ENCODE measurements around the gene PRRC2C. TPM values are rescaled to one million over a fixed set of nuclear protein-coding genes. Genes with fewer than 3 reads are reported as not detected.

The PRRC2C gene
- total and polyA plus RNA-seq, 2 of the 13 experiments (the other 11 are each of a cell fraction or from before 2014, with no cell fraction given): 46.2 to 57.0 TPM

DNA sequence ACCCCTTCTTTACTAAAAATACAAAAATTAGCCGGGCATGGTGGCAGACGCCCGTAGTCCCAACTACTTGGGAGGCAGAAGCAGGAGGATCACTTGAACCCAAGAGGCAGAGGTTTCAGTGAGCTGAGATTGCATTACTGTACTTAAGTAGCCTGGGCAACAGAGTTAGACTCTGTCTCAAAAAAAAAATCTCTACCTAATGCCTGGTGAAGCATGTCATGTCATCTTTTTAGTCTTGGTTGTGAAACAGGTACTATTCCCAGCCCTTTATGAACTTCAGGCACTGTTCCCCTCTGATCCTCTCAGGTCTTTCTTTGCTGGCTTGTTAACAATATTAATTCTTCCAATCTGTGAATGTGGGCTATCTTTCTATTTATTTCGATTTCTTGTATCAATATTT, 22.1 kb downstream of the PRRC2C start (continued):
- no peak for TF ChIP-seq HNRNPUL1 (IDR thresholded peaks at IDR 0.05; ENCODE audit: low read depth, low read length)

DNA sequence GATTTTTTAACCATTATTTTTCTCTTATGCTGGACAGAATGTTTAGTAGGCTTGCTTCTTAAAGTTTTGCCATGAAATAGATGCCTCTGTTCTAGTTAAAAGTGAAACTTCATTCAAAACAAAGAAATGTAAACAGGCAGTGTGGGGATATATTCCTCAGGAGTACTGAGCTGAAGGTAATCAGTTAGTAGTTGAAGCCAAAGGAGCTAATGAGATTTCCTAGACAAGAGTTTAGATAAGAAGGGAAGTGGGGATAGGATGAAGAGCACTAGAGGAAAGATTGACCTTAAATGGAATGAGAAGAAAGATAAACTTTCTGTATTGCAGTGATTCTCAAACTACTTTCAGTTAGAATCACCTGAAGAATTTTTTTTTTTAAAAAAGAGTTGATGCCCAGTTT, 23.9 kb downstream of the PRRC2C start:
- Histone ChIP-seq H3K4me2 (ENCODE audit: low read depth, low read length) (no peak overlapping the region), H3K4me1 (ENCODE audit: insufficient read depth, low read length) (peaks cover 34% of the 10 kb centered on the region), H3K4me3 (replicated peaks in 1 of 3; ENCODE audit: insufficient read depth in 1 of 3, low read depth in 2 of 3, low read length in 3 of 3) (no peak overlapping the region), H3K36me3 (replicated peaks in 1 of 2; ENCODE audit: control insufficient read depth in 1 of 2, insufficient read depth in 2 of 2, low read length in 2 of 2) (peaks cover 0 to 10% of the 10 kb centered on the region in 2 experiments; a peak in 2 of 5 replicates), H4K20me1 (ENCODE audit: insufficient read depth, low read length) (peaks cover 76% of the 10 kb centered on the region), H2AFZ (ENCODE audit: low read length) (no peak overlapping the region), H3K9ac (ENCODE audit: insufficient read depth, low read depth, low read length) (no peak overlapping the region), H3K9me3 (ENCODE audit: low read length) (no peaks in the 10 kb centered on the region), H3K79me2 (ENCODE audit: insufficient read depth, low read length) (peaks cover 100% of the 10 kb centered on the region), H3K27me3 (ENCODE audit: control insufficient read depth in 1 of 2, insufficient read depth in 2 of 2, low read length in 2 of 2) (no peaks in the 10 kb centered on the region), H3K27ac (ENCODE audit: extremely low read length, insufficient read depth, low read length) (no peak overlapping the region)
- TF ChIP-seq SIN3A (IDR thresholded peaks at IDR 0.05; ENCODE audit: borderline replicate concordance, low read depth, low read length): no peak
- no peak for TF ChIP-seq ZNF775 (CRISPR knock-in tag; IDR thresholded peaks at IDR 0.05; ENCODE audit: borderline replicate concordance)
- no peak for TF ChIP-seq BCL6 (CRISPR knock-in tag; IDR thresholded peaks at IDR 0.05)
- no peak for DNase-seq (ENCODE audit: low spot score)
- BruUV-seq (replicated peaks): no TSS peak
- in situ Hi-C loops (cut with HindIII; ENCODE audit: extremely low pct_ligation_motif_present, low pct_unique_long_range_greater_than_20kb): no loop called here
- CTCF ChIA-PET (ENCODE audit: low intra/inter-chr PET ratio, low total read pairs): no interaction called here
- FAIRE-seq: no peak
- intact Hi-C loops (cut with micrococcal nuclease; ENCODE audit: unreplicated experiment): no loop called here
- POLR2A ChIA-PET: no interaction called here
- ATAC-seq: no peak

DNA sequence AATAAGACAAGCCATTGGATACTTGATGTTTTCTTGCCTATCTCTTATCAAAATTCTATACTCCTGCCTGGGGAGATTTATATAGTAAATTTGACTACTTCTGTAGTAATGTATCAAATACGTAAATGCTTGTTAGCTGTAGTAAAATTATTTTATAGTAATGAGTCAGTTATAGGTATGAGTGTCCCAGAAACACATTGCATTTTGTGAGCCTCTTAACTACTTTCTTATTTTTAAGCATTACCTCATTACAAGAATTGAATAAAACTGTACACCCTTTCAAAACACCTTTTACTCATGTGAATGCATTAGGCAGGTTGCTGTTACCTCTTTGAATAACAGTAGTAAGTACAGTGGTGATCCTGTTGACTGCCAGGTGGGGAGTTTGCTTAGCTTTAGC, 28.4 kb downstream of the PRRC2C start:
- peaks cover 42% of the 10 kb centered on the region for H4K20me1 ChIP-seq (ENCODE audit: insufficient read depth, low read length)
- H3K36me3 ChIP-seq (replicated peaks in 1 of 2; ENCODE audit: control insufficient read depth in 1 of 2, insufficient read depth in 2 of 2, low read length in 2 of 2): peaks cover 10 to 50% of the 10 kb centered on the region in 2 experiments
- intact Hi-C loops (cut with micrococcal nuclease; ENCODE audit: unreplicated experiment) (no loop called here), in situ Hi-C loops (cut with HindIII; ENCODE audit: extremely low pct_ligation_motif_present, low pct_unique_long_range_greater_than_20kb) (no loop called here)
- H3K4me3 ChIP-seq (replicated peaks in 1 of 3; ENCODE audit: insufficient read depth in 1 of 3, low read depth in 2 of 3, low read length in 3 of 3): no peak overlapping the region
- H3K4me2 ChIP-seq (ENCODE audit: low read depth, low read length): no peak overlapping the region
- DNase-seq (ENCODE audit: low spot score) (no peak), FAIRE-seq (no peak), ATAC-seq (no peak)
- ChIA-PET POLR2A (no interaction called here), CTCF (ENCODE audit: low intra/inter-chr PET ratio, low total read pairs) (no interaction called here)
- no peak overlapping the region for H3K27ac ChIP-seq (ENCODE audit: extremely low read length, insufficient read depth, low read length)
- WGBS (ENCODE audit: low lambda C conversion rate): 70% methylated on average over 1 of the region's 1 CpG
- no peaks in the 10 kb centered on the region for H3K9me3 ChIP-seq (ENCODE audit: low read length)
- no TSS peak for BruUV-seq (replicated peaks)
- H3K4me1 ChIP-seq (ENCODE audit: insufficient read depth, low read length): no peaks in the 10 kb centered on the region; the same call in 1 of the 2 replicates
- TF ChIP-seq THYN1 (CRISPR knock-in tag; IDR thresholded peaks at IDR 0.05; ENCODE audit: borderline replicate concordance, low read depth) (no peak), NFE2 (CRISPR knock-in tag; IDR thresholded peaks at IDR 0.05) (no peak), IKZF4 (CRISPR knock-in tag; IDR thresholded peaks at IDR 0.05; ENCODE audit: borderline replicate concordance, low read depth, not compliant biosample characterization) (no peak)
- TF ChIP-seq, protein P1, sequence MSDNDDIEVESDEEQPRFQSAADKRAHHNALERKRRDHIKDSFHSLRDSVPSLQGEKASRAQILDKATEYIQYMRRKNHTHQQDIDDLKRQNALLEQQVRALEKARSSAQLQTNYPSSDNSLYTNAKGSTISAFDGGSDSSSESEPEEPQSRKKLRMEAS (IDR thresholded peaks at IDR 0.05): no peak
- no peak overlapping the region for H3K9ac ChIP-seq (ENCODE audit: insufficient read depth, low read depth, low read length)
- no peak overlapping the region for H2AFZ ChIP-seq (ENCODE audit: low read length)
- H3K27me3 ChIP-seq (ENCODE audit: control insufficient read depth in 1 of 2, insufficient read depth in 2 of 2, low read length in 2 of 2): no peaks in the 10 kb centered on the region
- H3K79me2 ChIP-seq (ENCODE audit: insufficient read depth, low read length): peaks cover 63% of the 10 kb centered on the region

Data from HepG2 (cell line).